NCI-H2227 (cell line): ENCODE measurements around the gene THOC1.
A peak's percentile ranks its signal among the peaks of the same experiment; 100 is the strongest.

Source experiments
- DNase-seq: peaks from one replicate; lab custom pipeline; 2025; ENCODE audit not compliant: unreplicated experiment; lab: John Stamatoyannopoulos, UW

THOC1 gene

GRCh38 chr18:220708-221107 is 47.1 kb downstream of the THOC1 start:
- DNase-seq = no peak

DNA sequence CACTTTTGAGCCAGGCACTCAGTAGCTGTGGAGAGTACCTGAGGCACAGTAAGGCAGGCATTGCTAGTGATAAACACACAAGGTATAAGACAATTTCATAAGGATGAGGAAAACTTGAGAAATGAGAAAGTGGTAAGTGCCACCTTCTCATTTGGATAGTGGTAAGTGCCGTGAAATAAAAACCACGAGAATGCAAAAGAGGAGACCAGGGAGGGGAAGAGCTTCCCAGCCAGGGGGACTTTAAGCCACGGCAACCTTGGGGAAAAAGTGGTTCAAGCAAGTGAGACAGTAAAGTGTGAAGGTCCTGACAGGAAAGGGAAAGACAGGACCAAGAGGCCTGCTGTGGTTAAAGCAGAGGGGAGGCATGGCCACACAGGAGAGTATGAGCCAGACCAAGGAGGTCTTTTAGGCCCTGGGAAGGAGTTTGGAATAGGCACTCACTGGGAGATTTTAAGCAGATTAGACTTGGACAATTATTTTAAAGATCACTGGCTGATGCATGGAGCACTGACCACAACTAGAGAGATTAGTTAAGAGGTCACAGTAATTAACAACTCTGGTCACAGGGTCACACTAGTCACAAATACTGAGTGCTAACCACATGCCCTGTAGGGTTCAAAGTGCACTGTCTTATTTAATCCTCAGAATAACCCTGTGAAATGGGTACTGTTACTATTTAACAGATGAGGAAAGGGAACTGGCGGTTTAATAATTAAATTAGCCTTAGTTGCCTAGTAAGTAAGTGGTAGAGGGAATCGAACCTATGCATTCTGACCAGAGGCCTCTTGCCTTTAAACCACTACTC is 50.1 kb downstream of the THOC1 start:
- no peak for DNase-seq

- no peak for DNase-seq
Observed at GRCh38 chr18:215448-216010, 52.3 kb downstream of the THOC1 start.

DNA sequence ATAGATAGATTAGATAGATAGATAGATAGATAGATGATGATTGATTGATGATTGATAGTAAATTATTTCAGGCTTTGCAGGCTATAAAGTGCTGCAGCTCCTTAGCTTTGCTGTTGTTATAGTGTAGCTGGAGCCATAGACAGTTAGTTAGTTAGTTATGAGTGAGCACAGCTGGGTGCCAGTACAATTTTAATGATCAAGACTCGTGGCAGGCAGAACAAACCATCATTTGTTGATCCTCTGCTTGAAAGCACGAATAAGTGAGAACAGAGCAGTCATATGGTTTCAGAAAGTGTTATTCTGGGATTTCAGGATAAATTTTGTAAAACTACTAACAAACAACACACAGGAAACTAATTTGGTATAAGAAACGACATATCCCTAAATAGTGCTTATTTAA is 53.9 kb downstream of the THOC1 start:
- no peak for DNase-seq

DNA sequence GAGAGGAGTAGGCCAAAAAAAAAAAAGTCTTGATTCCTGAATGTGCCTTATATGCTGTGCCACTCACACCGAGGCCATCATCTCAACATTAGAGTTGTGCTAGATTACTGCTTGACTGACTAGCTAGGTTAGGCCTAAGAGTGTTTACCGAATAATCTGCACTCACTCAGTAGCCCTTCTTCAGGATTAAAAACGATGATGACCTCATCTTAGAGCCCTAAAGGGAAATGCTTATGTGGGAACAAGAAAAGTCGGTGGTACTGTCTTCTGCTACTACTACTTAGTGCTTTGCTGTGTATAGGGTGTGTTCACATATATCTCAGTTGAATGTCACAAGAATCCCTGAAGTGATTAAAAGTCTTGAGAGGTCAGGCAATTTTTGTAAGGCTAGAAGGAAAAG is 54.3 kb downstream of the THOC1 start:
- no peak for DNase-seq

GRCh38 chr18:212780-213179 is 55.1 kb downstream of the THOC1 start:
- no peak for DNase-seq

GRCh38 chr18:211582-211981 is 56.3 kb downstream of the THOC1 start:
- DNase-seq = no peak

- DNase-seq = no peak
Observed at GRCh38 chr18:210733-211132, 57.1 kb downstream of the THOC1 start.

DNA sequence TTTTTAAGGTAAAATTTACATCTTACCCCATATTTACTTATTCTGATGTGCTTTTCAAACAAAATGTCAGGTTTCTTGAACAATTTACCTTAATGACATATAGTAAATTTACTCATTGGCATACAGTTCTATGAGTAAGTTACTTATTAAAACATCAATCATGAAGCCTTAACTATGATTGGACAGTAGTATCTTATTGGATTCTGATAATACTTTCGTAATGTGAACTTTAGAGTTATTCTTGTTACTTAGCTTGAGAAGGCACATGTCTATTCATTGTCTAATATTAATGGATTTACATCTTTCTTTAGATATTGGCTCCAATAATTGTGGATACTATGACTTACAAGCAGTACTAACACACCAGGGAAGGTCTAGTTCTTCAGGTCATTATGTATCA is 57.8 kb downstream of the THOC1 start:
- no peak for DNase-seq

DNA sequence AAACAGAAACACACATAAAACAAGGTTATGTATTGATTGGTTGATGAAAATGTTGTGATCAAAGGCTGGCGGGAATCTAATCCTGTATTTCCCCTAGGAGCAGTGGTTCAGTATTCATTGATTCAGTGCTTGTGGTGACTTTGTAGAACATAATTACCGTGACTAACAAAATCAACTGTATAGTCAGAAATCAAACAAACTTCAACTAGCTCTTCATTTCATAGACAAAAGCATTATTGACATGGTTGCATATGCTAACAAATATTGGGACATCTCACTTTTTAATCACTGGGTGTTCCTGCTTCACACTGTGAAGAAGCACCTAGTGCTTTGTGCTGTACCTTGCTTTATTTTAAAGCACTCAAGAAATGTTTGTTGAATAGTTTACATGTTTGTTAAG is 68.1 kb downstream of the THOC1 start:
- DNase-seq = no peak

- DNase-seq = no peak
Observed at GRCh38 chr18:199214-199613, 68.6 kb downstream of the THOC1 start.

- DNase-seq = no peak
Observed at GRCh38 chr18:195651-196050, 72.2 kb downstream of the THOC1 start.

GRCh38 chr18:192801-193200 is 75.0 kb downstream of the THOC1 start:
- no peak for DNase-seq

DNA sequence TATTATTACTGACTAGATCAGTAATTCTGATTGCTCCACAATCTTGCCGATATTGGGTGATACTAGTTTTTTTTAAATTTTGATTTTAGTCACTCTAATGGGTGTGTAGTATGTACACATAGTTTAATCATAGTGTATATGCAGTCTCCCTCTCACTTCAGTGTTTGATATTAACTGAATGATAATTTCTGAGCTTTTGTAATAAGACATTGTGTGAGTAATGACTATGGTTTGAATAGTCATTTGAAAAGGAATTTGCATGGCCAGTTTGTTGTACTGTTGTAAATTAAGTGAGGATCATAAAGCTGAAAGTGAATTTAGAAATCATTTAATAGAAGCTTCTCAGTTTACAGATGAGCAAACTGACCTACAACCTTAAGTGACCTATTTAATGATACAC is 76.1 kb downstream of the THOC1 start:
- DNase-seq = no peak

- no peak for DNase-seq
Observed at GRCh38 chr18:189254-189653, 78.6 kb downstream of the THOC1 start.

DNA sequence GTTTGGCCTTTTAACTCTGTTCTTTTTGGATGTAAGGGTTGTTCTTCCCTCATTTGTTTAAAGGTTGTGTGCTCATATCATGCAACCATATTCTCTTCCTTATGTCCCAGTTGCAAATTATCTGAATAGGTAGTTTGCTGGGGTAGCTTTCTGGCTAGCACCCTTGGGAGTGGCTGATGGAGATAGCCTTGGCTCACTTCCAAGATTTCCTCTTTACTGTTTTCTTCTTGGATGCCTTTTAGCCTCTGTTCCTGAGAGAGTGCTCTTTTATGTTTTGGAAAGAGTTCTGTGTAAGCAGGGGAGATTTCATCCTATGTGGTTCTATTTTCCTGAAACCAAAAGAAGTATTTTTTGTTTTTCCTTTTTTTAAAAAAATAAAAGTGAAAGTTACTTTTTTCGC is 84.1 kb downstream of the THOC1 start:
- DNase-seq = peak; percentile 7

DNA sequence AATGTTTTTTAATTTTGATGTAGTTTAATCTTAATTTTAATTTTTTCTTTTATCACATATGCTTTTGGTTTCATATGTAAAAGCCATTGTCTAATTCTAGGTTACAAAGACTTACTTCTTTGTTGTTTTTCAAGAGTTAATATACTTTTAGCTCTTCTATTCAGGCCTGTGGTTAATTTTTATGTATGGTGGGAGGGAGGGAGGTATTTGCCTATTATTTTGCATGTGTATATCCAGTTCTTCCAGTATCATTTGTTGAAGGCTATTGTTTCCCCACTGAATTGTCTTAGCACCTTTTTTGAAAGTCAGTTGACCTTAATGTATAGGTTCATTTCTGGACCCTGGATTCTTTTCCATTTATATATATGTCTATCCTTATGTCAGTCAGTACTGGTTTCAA is 86.1 kb downstream of the THOC1 start:
- no peak for DNase-seq

- no peak for DNase-seq
Observed at GRCh38 chr18:179499-179898, 88.3 kb downstream of the THOC1 start.

DNA sequence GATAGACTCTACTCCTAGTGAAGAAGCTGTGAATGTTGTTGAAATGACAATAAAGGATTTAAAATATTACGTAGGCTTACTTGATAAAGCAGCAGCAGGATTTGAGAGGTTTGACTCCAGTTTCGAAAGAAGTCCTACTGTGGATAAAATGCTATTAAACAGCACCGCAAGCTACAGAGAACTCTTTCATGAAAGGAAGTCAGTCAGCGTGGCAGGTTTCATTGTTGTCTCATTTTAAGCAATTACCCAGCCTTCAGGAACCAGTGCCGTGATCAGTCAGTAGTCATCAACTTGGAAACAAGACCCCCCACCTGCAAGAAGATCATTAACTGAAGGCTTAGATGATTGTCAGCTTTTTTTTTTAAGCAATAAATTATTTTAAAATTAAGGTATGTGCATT is 95.5 kb downstream of the THOC1 start:
- DNase-seq = no peak
